Testis (tissue), 2 donors: ENCODE results near the gene TOPBP1.

Experiments
- CTCF ChIP-seq, 3 experiments: fragments of 450-650 bp in 2 of 3; fragments of 200-600 bp in 1 of 3; sonication (generic) in 1 of 3; IDR thresholded peaks; one replicate each; pipeline ENCODE4 v1.5.1; 2016 to 2019; ENCODE audit warnings: antibody characterized with exemption in 3 of 3, mild to moderate bottlenecking in 2 of 3, moderate library complexity in 1 of 3
- POLR2A ChIP-seq: fragments of 450-650 bp; IDR thresholded peaks from one replicate; pipeline ENCODE4 v1.6.1; 2017; ENCODE audit warnings: antibody characterized with exemption, mild to moderate bottlenecking, moderate library complexity

GRCh38 chr3:133695560-133696171 lies 33.9 kb upstream of the TOPBP1 start:
- TF ChIP-seq CTCF (IDR thresholded peaks at IDR 0.05), result no peak
- TF ChIP-seq POLR2A, result no peak
